Peyer's patch (tissue), 4 donors: ENCODE data around the gene FAM161B.
"Not testable (repeated sequence)": the region's sequence is repeated elsewhere in the genome, so short reads cannot be mapped to it uniquely, and the experiment has no call there.

Experiments used
- CTCF ChIP-seq, 6 experiments: fragments of 450-650 bp in 4 of 6; fragments of 200-600 bp in 2 of 6; sonication (generic) in 1 of 6; IDR thresholded peaks; one replicate each; pipeline ENCODE4 v1.5.1; 2017 to 2019; ENCODE audit warnings: antibody characterized with exemption in 6 of 6, mild to moderate bottlenecking in 3 of 6, moderate library complexity in 1 of 6
- POLR2A ChIP-seq, 2 donors: fragments of 450-650 bp; IDR thresholded peaks; one replicate each; pipeline ENCODE4 v1.5.1; 2017; ENCODE audit warnings: antibody characterized with exemption in 2 of 2, mild to moderate bottlenecking in 2 of 2, moderate library complexity in 2 of 2

GRCh38 chr14:73919457-73919856, 30.4 kb downstream of the FAM161B start:
- TF ChIP-seq CTCF, POLR2A (IDR thresholded peaks at IDR 0.05): not testable (repeated sequence)
